Endothelial cell of umbilical vein (primary cell): ENCODE data around the gene DNMT1.

Experiments used
- EZH2 ChIP-seq: IDR thresholded peaks from 2 replicates; pipeline ENCODE4 v1.6.1; 2012; ENCODE audit warnings: borderline replicate concordance, low read depth, mild to moderate bottlenecking, moderate library complexity, low read length, inconsistent platforms; ENCODE audit not compliant: severe bottlenecking
- JUN ChIP-seq: IDR thresholded peaks from 2 replicates; pipeline ENCODE4 v1.6.1; 2011; ENCODE audit warnings: borderline replicate concordance, low read depth; ENCODE audit not compliant: insufficient read length, insufficient read depth
- POLR2A ChIP-seq: IDR thresholded peaks from 2 replicates; pipeline ENCODE4 v1.6.1; 2012; ENCODE audit warnings: low read depth, mild to moderate bottlenecking, control low read depth, low read length
- TF ChIP-seq, protein P1 (sequence below), 2 donors: IDR thresholded peaks; 1 replicate in 1 of 2; 2 replicates in 1 of 2; pipeline ENCODE4 v1.5.1; 2011; ENCODE audit warnings: low read length in 2 of 2, mild to moderate bottlenecking in 2 of 2, moderate library complexity in 2 of 2, control low read depth in 1 of 2, inconsistent platforms in 1 of 2, low read depth in 1 of 2; ENCODE audit not compliant: insufficient read depth in 1 of 2; ENCODE audit errors: extremely low read depth in 1 of 2
- TF ChIP-seq, protein P2 (sequence below): IDR thresholded peaks from 2 replicates; pipeline ENCODE4 v1.6.1; 2011; ENCODE audit not compliant: insufficient read depth, insufficient read length

DNA sequence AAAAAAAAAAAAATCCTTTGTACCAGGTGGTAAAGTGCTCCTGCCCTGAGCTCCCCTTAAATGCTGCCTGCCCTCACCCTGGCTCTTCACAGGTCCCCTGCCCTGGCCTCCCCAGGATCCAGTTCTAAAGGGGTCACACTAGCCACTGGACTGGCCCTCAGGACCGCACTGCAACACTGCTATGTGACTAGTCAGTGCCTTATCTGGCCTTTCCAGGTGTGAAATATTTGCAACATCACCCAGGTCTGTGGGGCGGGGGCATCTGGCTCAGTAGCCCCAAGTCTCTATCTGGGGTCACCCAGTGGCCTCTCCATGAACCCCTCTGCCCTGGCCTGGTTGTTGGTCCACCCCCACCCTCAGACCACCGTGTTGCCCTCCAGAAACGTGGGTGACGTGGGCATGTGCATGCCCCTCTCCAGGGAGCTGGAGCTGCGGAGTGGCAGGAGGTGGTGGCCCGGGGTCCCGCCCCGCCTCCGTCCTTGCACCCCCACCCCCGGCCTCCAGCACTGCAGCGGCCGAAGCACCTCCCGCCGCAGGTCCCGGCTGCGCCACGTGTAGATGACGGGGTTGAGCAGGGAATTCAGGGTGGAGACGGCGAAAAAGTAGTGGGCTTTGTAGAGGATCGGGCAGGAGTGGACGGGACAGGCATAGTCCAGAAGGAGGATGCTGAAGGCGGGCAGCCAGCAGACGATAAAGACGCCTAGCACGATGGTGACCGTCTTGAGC, 28.9 kb upstream of the DNMT1 start:
- TF ChIP-seq POLR2A (no peak), EZH2 (no peak), JUN (no peak)
- TF ChIP-seq, protein P1, sequence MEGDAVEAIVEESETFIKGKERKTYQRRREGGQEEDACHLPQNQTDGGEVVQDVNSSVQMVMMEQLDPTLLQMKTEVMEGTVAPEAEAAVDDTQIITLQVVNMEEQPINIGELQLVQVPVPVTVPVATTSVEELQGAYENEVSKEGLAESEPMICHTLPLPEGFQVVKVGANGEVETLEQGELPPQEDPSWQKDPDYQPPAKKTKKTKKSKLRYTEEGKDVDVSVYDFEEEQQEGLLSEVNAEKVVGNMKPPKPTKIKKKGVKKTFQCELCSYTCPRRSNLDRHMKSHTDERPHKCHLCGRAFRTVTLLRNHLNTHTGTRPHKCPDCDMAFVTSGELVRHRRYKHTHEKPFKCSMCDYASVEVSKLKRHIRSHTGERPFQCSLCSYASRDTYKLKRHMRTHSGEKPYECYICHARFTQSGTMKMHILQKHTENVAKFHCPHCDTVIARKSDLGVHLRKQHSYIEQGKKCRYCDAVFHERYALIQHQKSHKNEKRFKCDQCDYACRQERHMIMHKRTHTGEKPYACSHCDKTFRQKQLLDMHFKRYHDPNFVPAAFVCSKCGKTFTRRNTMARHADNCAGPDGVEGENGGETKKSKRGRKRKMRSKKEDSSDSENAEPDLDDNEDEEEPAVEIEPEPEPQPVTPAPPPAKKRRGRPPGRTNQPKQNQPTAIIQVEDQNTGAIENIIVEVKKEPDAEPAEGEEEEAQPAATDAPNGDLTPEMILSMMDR (IDR thresholded peaks at IDR 0.05; ENCODE audit: extremely low read depth in 1 of 2, insufficient read depth in 1 of 2, low read depth in 1 of 2, low read length in 2 of 2) = no peak
- TF ChIP-seq, protein P2, sequence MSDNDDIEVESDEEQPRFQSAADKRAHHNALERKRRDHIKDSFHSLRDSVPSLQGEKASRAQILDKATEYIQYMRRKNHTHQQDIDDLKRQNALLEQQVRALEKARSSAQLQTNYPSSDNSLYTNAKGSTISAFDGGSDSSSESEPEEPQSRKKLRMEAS = no peak
